Measurements from ENCODE around the gene HS3ST3B1.

DNA sequence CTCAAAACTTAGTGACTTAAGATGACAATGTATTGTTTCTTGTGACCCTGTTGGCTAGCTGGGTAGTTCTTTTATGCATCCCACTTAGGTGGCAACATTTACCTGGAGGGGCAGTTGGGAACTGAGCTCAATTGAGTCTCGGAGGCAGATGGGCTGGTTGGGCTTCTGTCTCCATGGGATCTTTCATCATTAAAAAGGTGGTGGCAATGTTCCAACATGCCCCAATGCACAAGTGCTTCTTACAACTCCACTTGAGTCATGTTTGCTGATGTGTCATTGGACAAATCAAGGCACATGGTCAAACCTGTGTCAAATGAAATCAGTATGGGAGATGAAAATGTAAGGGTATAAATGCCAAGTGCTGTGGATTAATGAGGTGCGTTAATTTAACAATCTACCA is 11.7 kb upstream of the HS3ST3B1 start:
- TF ChIP-seq POLR2A (IDR thresholded peaks at IDR 0.05): no peak
- TF ChIP-seq, protein P1, sequence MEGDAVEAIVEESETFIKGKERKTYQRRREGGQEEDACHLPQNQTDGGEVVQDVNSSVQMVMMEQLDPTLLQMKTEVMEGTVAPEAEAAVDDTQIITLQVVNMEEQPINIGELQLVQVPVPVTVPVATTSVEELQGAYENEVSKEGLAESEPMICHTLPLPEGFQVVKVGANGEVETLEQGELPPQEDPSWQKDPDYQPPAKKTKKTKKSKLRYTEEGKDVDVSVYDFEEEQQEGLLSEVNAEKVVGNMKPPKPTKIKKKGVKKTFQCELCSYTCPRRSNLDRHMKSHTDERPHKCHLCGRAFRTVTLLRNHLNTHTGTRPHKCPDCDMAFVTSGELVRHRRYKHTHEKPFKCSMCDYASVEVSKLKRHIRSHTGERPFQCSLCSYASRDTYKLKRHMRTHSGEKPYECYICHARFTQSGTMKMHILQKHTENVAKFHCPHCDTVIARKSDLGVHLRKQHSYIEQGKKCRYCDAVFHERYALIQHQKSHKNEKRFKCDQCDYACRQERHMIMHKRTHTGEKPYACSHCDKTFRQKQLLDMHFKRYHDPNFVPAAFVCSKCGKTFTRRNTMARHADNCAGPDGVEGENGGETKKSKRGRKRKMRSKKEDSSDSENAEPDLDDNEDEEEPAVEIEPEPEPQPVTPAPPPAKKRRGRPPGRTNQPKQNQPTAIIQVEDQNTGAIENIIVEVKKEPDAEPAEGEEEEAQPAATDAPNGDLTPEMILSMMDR (IDR thresholded peaks at IDR 0.05 in 4 of 5, conservative IDR thresholded peaks at IDR 0.05 in 1 of 5): no peak
